ENCODE data around the gene TRPM3.

Gene TRPM3

GRCh38 chr9:70499621-70500020, 621.8 kb downstream of the TRPM3 start:
- Histone ChIP-seq H3K27ac (no peak overlapping the region), H3K4me3 (no peak overlapping the region)
- no peak for DNase-seq (ENCODE audit: low spot score)
- TF ChIP-seq, protein P1, sequence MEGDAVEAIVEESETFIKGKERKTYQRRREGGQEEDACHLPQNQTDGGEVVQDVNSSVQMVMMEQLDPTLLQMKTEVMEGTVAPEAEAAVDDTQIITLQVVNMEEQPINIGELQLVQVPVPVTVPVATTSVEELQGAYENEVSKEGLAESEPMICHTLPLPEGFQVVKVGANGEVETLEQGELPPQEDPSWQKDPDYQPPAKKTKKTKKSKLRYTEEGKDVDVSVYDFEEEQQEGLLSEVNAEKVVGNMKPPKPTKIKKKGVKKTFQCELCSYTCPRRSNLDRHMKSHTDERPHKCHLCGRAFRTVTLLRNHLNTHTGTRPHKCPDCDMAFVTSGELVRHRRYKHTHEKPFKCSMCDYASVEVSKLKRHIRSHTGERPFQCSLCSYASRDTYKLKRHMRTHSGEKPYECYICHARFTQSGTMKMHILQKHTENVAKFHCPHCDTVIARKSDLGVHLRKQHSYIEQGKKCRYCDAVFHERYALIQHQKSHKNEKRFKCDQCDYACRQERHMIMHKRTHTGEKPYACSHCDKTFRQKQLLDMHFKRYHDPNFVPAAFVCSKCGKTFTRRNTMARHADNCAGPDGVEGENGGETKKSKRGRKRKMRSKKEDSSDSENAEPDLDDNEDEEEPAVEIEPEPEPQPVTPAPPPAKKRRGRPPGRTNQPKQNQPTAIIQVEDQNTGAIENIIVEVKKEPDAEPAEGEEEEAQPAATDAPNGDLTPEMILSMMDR (IDR thresholded peaks at IDR 0.05) = no peak

DNA sequence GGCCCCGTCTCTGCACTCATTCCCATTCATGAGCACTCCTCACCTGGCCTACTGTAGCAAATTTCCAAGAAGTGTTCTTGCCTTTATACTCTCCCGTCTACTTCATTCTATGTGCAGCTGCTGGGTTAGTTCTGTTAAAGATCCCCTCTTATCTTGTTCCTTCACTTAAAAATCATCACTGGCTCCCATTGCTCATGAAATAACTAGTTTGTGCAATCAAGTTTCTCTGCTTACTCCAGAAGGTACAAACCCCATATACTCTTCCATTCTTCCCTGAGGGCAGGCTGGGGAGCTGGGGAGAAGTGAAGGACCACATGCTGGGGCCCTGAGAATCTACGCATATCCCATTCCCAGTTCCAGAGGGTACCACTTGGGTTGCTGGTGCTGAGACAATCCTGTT, 622.6 kb downstream of the TRPM3 start:
- Histone ChIP-seq H3K27ac (no peak overlapping the region), H3K4me3 (no peak overlapping the region)
- TF ChIP-seq, protein P1 (IDR thresholded peaks at IDR 0.05) = no peak
- no peak for DNase-seq (ENCODE audit: low spot score)

DNA sequence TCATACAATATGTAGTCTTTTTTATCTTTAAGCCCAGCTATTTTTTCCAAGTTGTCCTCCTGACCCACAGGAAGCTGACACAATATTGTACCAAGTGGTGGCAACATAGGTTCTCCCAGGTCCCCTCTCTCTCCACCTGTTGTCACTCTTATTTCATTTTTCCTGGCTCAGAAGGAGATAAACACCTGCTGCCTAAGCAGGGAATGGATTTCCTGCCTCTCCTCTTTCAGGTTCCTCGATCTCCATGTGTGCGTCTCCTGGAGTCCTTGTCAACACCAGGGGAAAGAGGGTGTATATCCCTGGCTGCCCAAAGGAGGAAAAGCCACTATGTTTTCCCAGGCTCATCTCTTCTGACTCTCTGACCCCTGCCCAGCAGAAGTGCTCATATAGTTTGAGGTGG, 625.2 kb downstream of the TRPM3 start:
- Histone ChIP-seq H3K4me3 (no peak overlapping the region), H3K27ac (no peak overlapping the region)
- TF ChIP-seq, protein P1 (IDR thresholded peaks at IDR 0.05) = no peak
- no peak for DNase-seq (ENCODE audit: low spot score)

- DNase-seq (ENCODE audit: low spot score) = peak; percentile 46
- peak overlapping the region in 1 of 2 donors; percentile 27 for H3K27ac ChIP-seq
- TF ChIP-seq, protein P1 (IDR thresholded peaks at IDR 0.05) = no peak
- H3K4me3 ChIP-seq = no peak overlapping the region
Observed at GRCh38 chr9:70495514-70495913, 625.9 kb downstream of the TRPM3 start.

- TF ChIP-seq, protein P1 (IDR thresholded peaks at IDR 0.05) = no peak
- Histone ChIP-seq H3K4me3 (no peak overlapping the region), H3K27ac (peak overlapping the region in 1 of 2 donors; percentile 20)
- peak; percentile 53 for DNase-seq (ENCODE audit: low spot score)
Observed at GRCh38 chr9:70494221-70494620, 627.2 kb downstream of the TRPM3 start.

- peak overlapping the region in 1 of 2 donors; percentile 41 for H3K27ac ChIP-seq
- TF ChIP-seq, protein P1 (IDR thresholded peaks at IDR 0.05) = no peak
- peak; percentile 67 for DNase-seq (ENCODE audit: low spot score)
- no peak overlapping the region for H3K4me3 ChIP-seq
Observed at GRCh38 chr9:70493029-70493428, 628.4 kb downstream of the TRPM3 start.

DNA sequence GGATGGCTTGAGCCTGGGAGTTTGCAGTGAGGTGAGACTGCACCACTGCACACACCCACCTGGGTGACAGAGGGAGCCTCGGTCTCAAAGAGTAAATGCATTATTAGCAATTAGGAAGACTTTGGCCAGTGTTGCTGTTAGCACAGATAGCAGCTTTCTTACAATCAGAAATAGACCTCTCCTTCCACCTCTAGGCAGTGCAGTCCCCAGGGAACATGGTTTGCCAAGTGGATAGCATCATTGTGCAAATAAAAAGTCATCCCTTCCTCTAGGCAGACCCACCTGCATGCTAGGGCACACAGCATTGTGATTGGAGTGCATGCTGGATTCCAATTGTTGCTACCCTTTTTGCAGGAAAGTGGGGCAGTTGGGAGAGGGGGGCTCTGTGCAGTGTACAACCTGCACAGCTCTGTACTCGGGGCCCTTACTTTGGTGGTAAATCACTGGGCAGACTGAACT, 629.1 kb downstream of the TRPM3 start:
- peak; percentile 43 for DNase-seq (ENCODE audit: low spot score)
- Histone ChIP-seq H3K27ac (peak overlapping the region in 1 of 2 donors; percentile 41), H3K4me3 (no peak overlapping the region)
- TF ChIP-seq, protein P1 (IDR thresholded peaks at IDR 0.05) = no peak

Measured in coronary artery (tissue), 2 donors.